IMR-90 (cell line): ENCODE data around the gene ADARB2. TPM values are rescaled to one million over a fixed set of nuclear protein-coding genes. Genes with fewer than 3 reads are reported as not detected.

Experiments used
- ATAC-seq: fragments of 200-7000 bp; cut with Tn5 transposase; 2 replicates; pipeline ENCODE4 v1.9.1; 2020; ENCODE audit warnings: low read depth, mild to moderate bottlenecking, moderate library complexity
- BruUV-seq: library from RNA; stranded (reverse); fragments of 400-500 nt; replicated peaks from 2 replicates; lab custom pipeline; 2021; lab: Mats Ljungman, UMichigan
- CTCF ChIA-PET: fragments of 300-600 bp; formaldehyde crosslinking; extraction: SDS; loops from one replicate; lab custom pipeline; 2021; ENCODE audit warnings: antibody characterized with exemption; lab: Yijun Ruan, JAX
- POLR2A ChIA-PET: fragments of 300-600 bp; sonication (Branson Sonifier 250); formaldehyde crosslinking; loops from one replicate; lab custom pipeline; 2022; ENCODE audit warnings: antibody characterized with exemption; ENCODE audit not compliant: unreplicated experiment; lab: Charles Lee
- DNase-seq: peaks from one replicate; pipeline ENCODE4 v3.0.0; 2013
- H2AFZ ChIP-seq: replicated peaks from 2 replicates; pipeline ENCODE3; 2013; ENCODE audit warnings: low read length, mild to moderate bottlenecking; ENCODE audit not compliant: poor library complexity
- H2AK5ac ChIP-seq: 2 replicates; pipeline ENCODE4 v1.6.1; 2013; ENCODE audit warnings: low read depth, low read length, inconsistent platforms
- H2AK9ac ChIP-seq: replicated peaks from 2 replicates; pipeline ENCODE3; 2013; ENCODE audit warnings: mild to moderate bottlenecking, low read depth, low read length, moderate library complexity; ENCODE audit not compliant: poor library complexity
- H2BK120ac ChIP-seq: 2 replicates; pipeline ENCODE4 v1.6.1; 2013; ENCODE audit warnings: low read depth, low read length, inconsistent platforms
- H2BK15ac ChIP-seq: 3 replicates; pipeline ENCODE4 v1.6.1; 2013; ENCODE audit warnings: low read depth, low read length, inconsistent platforms
- H2BK20ac ChIP-seq: 2 replicates; pipeline ENCODE4 v1.6.1; 2013; ENCODE audit warnings: low read depth, mild to moderate bottlenecking, inconsistent platforms, low read length, moderate library complexity
- H2BK5ac ChIP-seq: 2 replicates; pipeline ENCODE4 v1.6.1; 2013; ENCODE audit warnings: mild to moderate bottlenecking, low read depth, low read length, inconsistent platforms; ENCODE audit not compliant: poor library complexity, severe bottlenecking
- H3K14ac ChIP-seq: replicated peaks from 2 replicates; pipeline ENCODE4 v1.6.1; 2013; ENCODE audit warnings: low read depth, low read length, inconsistent platforms
- H3K18ac ChIP-seq: 2 replicates; pipeline ENCODE4 v1.6.1; 2013; ENCODE audit warnings: low read depth, low read length, control low read depth
- H3K23ac ChIP-seq: 2 replicates; pipeline ENCODE4 v1.6.1; 2013; ENCODE audit warnings: low read depth, low read length, inconsistent platforms
- H3K27ac ChIP-seq: 2 replicates; pipeline ENCODE4 v1.5.1; 2013; ENCODE audit warnings: mild to moderate bottlenecking, control low read depth, low read length; ENCODE audit not compliant: insufficient read depth
- H3K27me3 ChIP-seq: 2 replicates; pipeline ENCODE4 v1.6.1; 2013; ENCODE audit warnings: low read length; ENCODE audit not compliant: control insufficient read depth, insufficient read depth
- H3K36me3 ChIP-seq: 2 replicates; pipeline ENCODE4 v1.6.1; 2013; ENCODE audit warnings: low read length, mixed read lengths; ENCODE audit not compliant: control insufficient read depth, insufficient read depth
- H3K4ac ChIP-seq: 2 replicates; pipeline ENCODE4 v1.6.1; 2013; ENCODE audit warnings: low read depth, low read length, inconsistent platforms
- H3K4me1 ChIP-seq: 2 replicates; pipeline ENCODE4 v1.6.1; 2013; ENCODE audit warnings: low read length, mixed read lengths; ENCODE audit not compliant: control insufficient read depth, insufficient read depth
- H3K4me2 ChIP-seq: 2 replicates; pipeline ENCODE4 v1.6.1; 2013; ENCODE audit warnings: low read depth, mild to moderate bottlenecking, control low read depth, low read length, moderate library complexity
- H3K4me3 ChIP-seq: 2 replicates; pipeline ENCODE4 v1.5.1; 2013; ENCODE audit warnings: low read depth, mild to moderate bottlenecking, control low read depth, low read length, moderate library complexity; ENCODE audit not compliant: insufficient read depth
- H3K56ac ChIP-seq: 2 replicates; pipeline ENCODE4 v1.6.1; 2013; ENCODE audit warnings: low read length, inconsistent platforms; ENCODE audit not compliant: insufficient read depth; ENCODE audit errors: extremely low read depth
- H3K79me1 ChIP-seq, 2 experiments: 2 replicates each; pipeline ENCODE4 v1.6.1; 2013; ENCODE audit warnings: low read length in 2 of 2, inconsistent platforms in 1 of 2, low read depth in 1 of 2
- H3K9ac ChIP-seq: 2 replicates; pipeline ENCODE4 v1.6.1; 2013; ENCODE audit warnings: low read depth, low read length, control low read depth
- H3K9me1 ChIP-seq: 2 replicates; pipeline ENCODE4 v1.6.1; 2013; ENCODE audit warnings: low read length, inconsistent platforms; ENCODE audit not compliant: insufficient read depth
- H3K9me3 ChIP-seq: 2 replicates; pipeline ENCODE4 v1.6.1; 2013; ENCODE audit warnings: low read length; ENCODE audit not compliant: control insufficient read depth, insufficient read depth
- H4K20me1 ChIP-seq: 2 replicates; pipeline ENCODE4 v1.6.1; 2013; ENCODE audit warnings: low read length, inconsistent platforms; ENCODE audit not compliant: insufficient read depth
- H4K5ac ChIP-seq: 2 replicates; pipeline ENCODE4 v1.6.1; 2013; ENCODE audit warnings: mild to moderate bottlenecking, low read depth, low read length, control low read depth
- H4K8ac ChIP-seq, 2 experiments: 2 replicates each; pipeline ENCODE4 v1.6.1; 2013; ENCODE audit warnings: low read depth in 2 of 2, low read length in 2 of 2, control low read depth in 1 of 2, inconsistent platforms in 1 of 2
- H4K91ac ChIP-seq: 2 replicates; pipeline ENCODE4 v1.6.1; 2013; ENCODE audit warnings: low read depth, low read length, inconsistent platforms; ENCODE audit not compliant: insufficient read depth
- BHLHE40 ChIP-seq: fragments of 150-350 bp; IDR thresholded peaks from 2 replicates; pipeline ENCODE4 v1.6.1; 2016; ENCODE audit warnings: mild to moderate bottlenecking, low read depth, low read length
- CEBPB ChIP-seq: IDR thresholded peaks from 2 replicates; pipeline ENCODE4 v1.6.1; 2012; ENCODE audit warnings: low read depth, low read length, improper control_type of control experiment
- CHD1 ChIP-seq: IDR thresholded peaks from 2 replicates; pipeline ENCODE4 v1.6.1; 2012; ENCODE audit warnings: low read depth, low read length, improper control_type of control experiment
- CTCF ChIP-seq: conservative IDR thresholded peaks from 2 replicates; pipeline ENCODE4 v1.5.1; 2012; ENCODE audit warnings: mild to moderate bottlenecking, low read depth, low read length, improper control_type of control experiment
- ELK1 ChIP-seq: fragments of 150-350 bp; IDR thresholded peaks from 2 replicates; pipeline ENCODE4 v1.6.1; 2016; ENCODE audit warnings: low read depth, mild to moderate bottlenecking, low read length, moderate library complexity, borderline replicate concordance
- FOS ChIP-seq: fragments of 150-350 bp; IDR thresholded peaks from 2 replicates; pipeline ENCODE4 v1.6.1; 2016; ENCODE audit warnings: low read depth, low read length
- MAFK ChIP-seq: IDR thresholded peaks from 2 replicates; pipeline ENCODE4 v1.6.1; 2012; ENCODE audit warnings: low read depth, low read length, improper control_type of control experiment
- MAZ ChIP-seq: IDR thresholded peaks from 2 replicates; pipeline ENCODE4 v1.6.1; 2012; ENCODE audit warnings: low read depth, mild to moderate bottlenecking, low read length, improper control_type of control experiment, moderate library complexity, borderline replicate concordance
- MXI1 ChIP-seq: IDR thresholded peaks from 2 replicates; pipeline ENCODE4 v1.6.1; 2012; ENCODE audit warnings: low read depth, mild to moderate bottlenecking, low read length, moderate library complexity, borderline replicate concordance
- NFE2L2 ChIP-seq: fragments of 150-350 bp; IDR thresholded peaks from 2 replicates; pipeline ENCODE4 v1.6.1; 2016; ENCODE audit warnings: low read depth, mild to moderate bottlenecking, low read length
- POLR2A ChIP-seq: IDR thresholded peaks from 2 replicates; pipeline ENCODE4 v1.6.1; 2012; ENCODE audit warnings: mild to moderate bottlenecking, low read depth, low read length
- RAD21 ChIP-seq: IDR thresholded peaks from 2 replicates; pipeline ENCODE4 v1.6.1; 2012; ENCODE audit warnings: low read length, improper control_type of control experiment
- RCOR1 ChIP-seq: IDR thresholded peaks from 2 replicates; pipeline ENCODE4 v1.6.1; 2012; ENCODE audit warnings: mild to moderate bottlenecking, low read length, improper control_type of control experiment; ENCODE audit not compliant: insufficient replicate concordance
- RFX5 ChIP-seq: IDR thresholded peaks from 2 replicates; pipeline ENCODE4 v1.8.0; 2012; ENCODE audit warnings: low read depth, mild to moderate bottlenecking, low read length, moderate library complexity
- SMC3 ChIP-seq: fragments of 150-350 bp; IDR thresholded peaks from 2 replicates; pipeline ENCODE4 v1.6.1; 2016; ENCODE audit warnings: low read depth, mild to moderate bottlenecking, antibody characterized with exemption, low read length, moderate library complexity
- USF2 ChIP-seq: fragments of 150-350 bp; IDR thresholded peaks from 2 replicates; pipeline ENCODE4 v1.6.1; 2017; ENCODE audit warnings: mild to moderate bottlenecking, antibody characterized with exemption, low read length, low read depth
- WGBS, 2 experiments: methylation state at CpG; one replicate each; pipeline versions ENCODE4 v1.1.5 to v1.1.7; 2013; ENCODE audit warnings: missing lambda C conversion rate in 2 of 2; ENCODE audit not compliant: insufficient read length in 1 of 2; ENCODE audit errors: extremely low coverage in 2 of 2; 5-methylcytosine and 5-hydroxymethylcytosine counted together
- dilution Hi-C: fragments of 300-500 bp; cut with HindIII; formaldehyde crosslinking; loops from one replicate; pipeline ENCODE4 v1.14.3; 2018; ENCODE audit warnings: low sequenced_read_pairs; ENCODE audit not compliant: unreplicated experiment
- in situ Hi-C: fragments of 300-500 bp; cut with MboI; formaldehyde crosslinking; loops from 3 replicates; pipeline ENCODE4 v1.14.3; 2019; ENCODE audit warnings: low sequenced_read_pairs, inconsistent platforms, mixed read lengths
- intact Hi-C: fragments of 100-400 bp; cut with micrococcal nuclease; formaldehyde crosslinking; loops from 2 replicates; pipeline ENCODE4 v1.10.0; 2022
- polyA plus RNA-seq, 3 experiments: library from polyadenylated mRNA; depleted of rRNA; stranded (reverse); fragments of >200 nt; gene quantifications; 2 replicates each; pipeline ENCODE4 v1.2.3, GENCODE V29; 2012; ENCODE audit warnings: low replicate concordance in 1 of 3
- total RNA-seq: library from RNA; depleted of rRNA; stranded (reverse); fragments of >200 nt; gene quantifications from 2 replicates; pipeline ENCODE4 v1.2.3, GENCODE V29; 2012

ADARB2 gene
- total and polyA plus RNA-seq, 2 of the 4 experiments (the other 2 are of a cell fraction): not detected

- H3K79me1 ChIP-seq: no peaks in the 10 kb centered on the region
- H3K9me3 ChIP-seq: peaks cover 36% of the 10 kb centered on the region
- H3K36me3 ChIP-seq: no peaks in the 10 kb centered on the region
- in situ Hi-C loops (no loop called here), dilution Hi-C loops (no loop called here), intact Hi-C loops (no loop called here)
- H3K27ac ChIP-seq: no peak overlapping the region
- no peak overlapping the region for H3K4me3 ChIP-seq
- H2BK15ac ChIP-seq: no peak overlapping the region
- H3K18ac ChIP-seq: no peak overlapping the region
- no peak overlapping the region for H4K91ac ChIP-seq
- H2AK5ac ChIP-seq: no peak overlapping the region
- ChIA-PET CTCF (no interaction called here), POLR2A (no interaction called here)
- no peak for DNase-seq
- no peaks in the 10 kb centered on the region for H4K20me1 ChIP-seq
- 73% methylated on average over 2 of the region's 8 CpGs; no CpG with 5 or more reads in 1 of the 2 experiments for WGBS, 2 experiments
- H3K56ac ChIP-seq: no peak overlapping the region
- no peak overlapping the region for H2AK9ac ChIP-seq
- ATAC-seq: no peak
- no peaks in the 10 kb centered on the region for H3K9me1 ChIP-seq
- H3K4me1 ChIP-seq: no peaks in the 10 kb centered on the region
- no peak overlapping the region for H3K14ac ChIP-seq
- H2AFZ ChIP-seq: no peak overlapping the region
- no peak overlapping the region for H4K5ac ChIP-seq
- H2BK5ac ChIP-seq: no peak overlapping the region
- H3K9ac ChIP-seq: no peak overlapping the region
- TF ChIP-seq RFX5 (no peak), MXI1 (no peak), POLR2A (no peak), SMC3 (no peak), MAFK (no peak), CHD1 (no peak), RCOR1 (no peak), USF2 (no peak), CTCF (no peak), ELK1 (no peak), CEBPB (no peak), RAD21 (no peak), FOS (no peak), BHLHE40 (no peak), NFE2L2 (no peak), MAZ (no peak)
- H3K23ac ChIP-seq: no peak overlapping the region
- H2BK120ac ChIP-seq: no peak overlapping the region
- no peak overlapping the region for H3K4me2 ChIP-seq
- H3K27me3 ChIP-seq: no peaks in the 10 kb centered on the region
- H4K8ac ChIP-seq: no peak overlapping the region
- no peak overlapping the region for H3K4ac ChIP-seq
- no TSS peak for BruUV-seq
- no peak overlapping the region for H2BK20ac ChIP-seq
These were observed 343.8 kb downstream of the ADARB2 start for GRCh38 chr10:1393481-1393880.
